HG03066 (cell line): ENCODE data around the gene YIF1A.

Experiments
- ATAC-seq: cut with Tn5 transposase; IDR thresholded peaks from one replicate; pipeline ENCODE4 v1.9.1; 2021; ENCODE audit warnings: low read depth; ENCODE audit not compliant: unreplicated experiment

The YIF1A gene

DNA sequence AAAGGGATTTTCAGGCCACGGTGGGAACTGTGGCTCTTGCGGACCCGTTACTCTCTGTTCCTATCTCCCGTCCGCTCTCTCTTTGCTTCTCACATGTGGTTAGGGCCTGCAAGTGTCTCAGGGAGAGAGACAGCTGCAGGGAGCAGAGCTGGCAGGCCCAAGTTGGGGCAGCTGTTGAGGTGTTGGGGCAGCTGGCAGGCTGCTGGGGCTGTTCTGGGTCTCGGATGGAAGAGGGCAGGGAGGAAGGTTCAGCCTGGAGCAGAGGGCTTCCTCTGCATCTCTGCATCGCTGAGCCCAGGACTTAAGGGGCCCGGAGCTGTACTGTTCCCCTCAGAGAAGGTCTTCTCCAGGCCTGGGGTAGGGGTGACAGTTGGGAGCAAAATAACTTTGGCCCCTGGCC, 13.5 kb downstream of the YIF1A start:
- no peak for ATAC-seq

DNA sequence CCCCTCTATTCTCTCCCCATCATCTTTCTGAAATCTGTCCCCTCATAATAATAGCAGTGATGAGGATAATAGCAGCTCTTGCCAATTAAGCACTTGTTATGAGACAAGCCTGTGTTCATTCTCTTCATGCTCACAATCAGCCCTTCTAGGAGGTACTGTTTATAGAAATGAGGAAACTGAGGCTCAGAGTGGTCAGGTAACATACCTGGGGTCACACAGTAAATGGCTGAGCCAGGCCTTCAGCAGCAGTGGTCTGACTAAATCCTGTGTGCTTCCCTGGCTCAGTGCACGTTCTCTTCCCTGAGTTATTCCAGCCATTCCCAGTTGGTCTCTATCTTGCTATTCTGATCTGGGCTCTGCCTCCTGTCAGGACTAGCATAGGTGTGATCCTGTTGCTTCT, 14.7 kb downstream of the YIF1A start:
- ATAC-seq: no peak

DNA sequence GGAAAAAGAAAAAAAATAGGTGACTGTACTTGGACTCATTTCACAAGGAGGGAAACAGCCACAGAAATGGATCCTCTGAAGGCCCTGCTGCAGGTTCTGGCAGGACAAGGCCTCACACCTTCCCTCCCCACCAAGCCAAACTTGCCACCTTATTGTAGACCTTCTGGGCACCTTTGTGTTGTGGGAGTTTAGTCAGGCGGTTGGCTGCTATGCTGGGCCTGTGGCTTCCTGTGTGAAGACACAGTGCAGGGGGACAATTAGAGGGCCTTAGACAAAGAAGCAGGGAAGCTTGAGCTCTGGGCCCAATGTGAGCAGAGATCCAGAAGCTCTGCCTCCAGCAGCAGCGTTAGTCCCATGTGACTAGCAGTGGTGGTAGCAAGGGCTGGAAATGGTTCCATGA, 16.3 kb downstream of the YIF1A start:
- ATAC-seq: no peak

DNA sequence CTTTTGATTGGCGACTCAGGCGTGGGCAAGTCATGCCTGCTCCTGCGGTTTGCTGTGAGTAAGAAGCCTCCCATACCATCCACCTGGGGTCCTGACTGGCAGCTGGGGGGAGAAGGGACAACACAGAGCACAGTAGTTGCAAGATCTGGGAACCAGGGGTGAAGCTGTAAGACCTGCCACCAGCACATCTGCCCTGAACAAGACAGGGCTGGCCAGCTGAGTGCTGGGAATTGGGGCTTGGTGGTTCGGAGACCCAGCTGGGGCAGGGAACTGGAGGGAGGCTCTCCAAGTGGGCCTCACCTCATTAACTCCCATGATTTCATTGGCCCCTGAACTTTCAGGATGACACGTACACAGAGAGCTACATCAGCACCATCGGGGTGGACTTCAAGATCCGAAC, 17.1 kb downstream of the YIF1A start:
- no peak for ATAC-seq

DNA sequence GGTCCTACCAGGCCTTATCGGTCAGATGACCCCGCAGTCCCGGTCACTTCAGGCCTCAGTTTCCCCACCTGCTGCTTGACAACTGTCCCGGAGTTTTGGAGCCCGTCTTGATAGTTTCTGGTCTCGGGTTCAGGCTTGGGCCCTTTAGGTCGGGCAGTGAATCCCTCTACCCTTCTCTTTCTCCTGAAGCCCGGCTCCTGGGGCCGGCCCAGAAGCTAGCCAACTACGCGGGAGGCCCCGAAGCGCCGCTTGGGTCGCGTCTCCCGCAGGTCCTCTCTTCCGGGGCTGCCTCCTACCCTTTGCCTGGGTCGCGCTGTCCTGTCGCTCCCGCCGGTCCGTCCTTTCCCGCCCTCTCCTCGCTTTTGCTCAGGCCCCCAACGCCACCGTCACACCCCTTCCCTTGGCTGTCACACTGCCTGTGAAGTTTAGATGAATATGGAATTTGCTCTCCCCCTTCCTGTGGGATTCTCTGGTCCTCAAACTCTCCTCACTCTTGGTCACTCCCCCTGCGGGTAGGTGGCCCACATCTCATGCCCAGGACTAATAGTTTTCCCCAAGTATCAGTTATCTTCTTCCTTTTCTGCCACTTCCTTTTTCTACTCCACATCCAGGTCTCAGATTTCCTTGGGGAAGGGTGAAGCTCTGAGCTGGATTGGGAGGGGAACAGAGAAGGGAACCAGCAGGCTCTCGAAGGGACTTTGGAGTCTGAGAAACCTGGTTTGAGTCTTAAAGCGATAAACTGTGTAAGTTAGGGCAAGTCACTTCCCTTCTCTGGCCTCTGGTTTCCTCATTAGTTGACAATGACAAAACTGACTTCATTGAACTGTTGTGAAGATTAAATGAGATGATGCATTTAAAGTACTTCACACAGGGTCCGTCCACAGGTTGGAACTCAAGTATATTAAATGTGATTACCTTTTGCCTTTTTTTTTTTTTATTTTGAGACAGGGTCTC, 19.7 kb downstream of the YIF1A start:
- ATAC-seq: no peak

DNA sequence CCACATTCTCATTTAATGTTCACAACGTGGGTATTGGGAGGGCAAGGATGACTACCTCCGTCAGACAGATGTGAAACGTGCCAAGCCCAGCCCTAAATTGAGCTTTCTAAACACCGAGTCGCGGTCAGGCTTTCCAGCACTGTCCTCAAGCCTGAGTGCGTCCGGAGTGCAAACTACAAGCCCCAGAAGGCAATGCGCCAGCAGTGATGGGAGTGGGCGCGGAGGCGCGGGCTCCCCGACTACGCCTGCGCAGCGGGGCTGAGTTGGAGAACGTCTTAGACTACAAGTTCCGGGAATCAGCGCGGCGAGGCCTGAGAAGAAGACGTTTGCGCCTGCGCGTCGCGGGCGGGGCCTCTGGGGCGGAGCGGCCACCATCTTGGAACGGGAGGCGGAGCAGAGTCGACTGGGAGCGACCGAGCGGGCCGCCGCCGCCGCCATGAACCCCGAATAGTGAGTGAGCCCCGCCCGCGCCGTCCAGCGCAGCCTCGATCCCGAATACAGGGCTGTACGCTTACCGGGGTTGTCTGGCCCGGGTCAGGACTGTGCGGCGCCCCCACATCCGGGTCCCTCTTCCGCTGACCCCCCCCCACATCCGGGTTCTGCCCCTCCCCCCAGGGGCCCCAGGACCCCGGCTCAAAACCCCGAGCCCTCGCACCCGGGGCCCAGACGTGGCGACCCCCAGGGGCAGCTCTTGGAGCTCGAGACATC, 20.5 kb downstream of the YIF1A start, which contains the start of gene RAB1B:
Gene RAB1B, plus strand, starts transcription at position 396 of the 708 bp plus-strand sequence. Its CDS starts 41 bp downstream, at position 437.
- ATAC-seq: peak; percentile 69

DNA sequence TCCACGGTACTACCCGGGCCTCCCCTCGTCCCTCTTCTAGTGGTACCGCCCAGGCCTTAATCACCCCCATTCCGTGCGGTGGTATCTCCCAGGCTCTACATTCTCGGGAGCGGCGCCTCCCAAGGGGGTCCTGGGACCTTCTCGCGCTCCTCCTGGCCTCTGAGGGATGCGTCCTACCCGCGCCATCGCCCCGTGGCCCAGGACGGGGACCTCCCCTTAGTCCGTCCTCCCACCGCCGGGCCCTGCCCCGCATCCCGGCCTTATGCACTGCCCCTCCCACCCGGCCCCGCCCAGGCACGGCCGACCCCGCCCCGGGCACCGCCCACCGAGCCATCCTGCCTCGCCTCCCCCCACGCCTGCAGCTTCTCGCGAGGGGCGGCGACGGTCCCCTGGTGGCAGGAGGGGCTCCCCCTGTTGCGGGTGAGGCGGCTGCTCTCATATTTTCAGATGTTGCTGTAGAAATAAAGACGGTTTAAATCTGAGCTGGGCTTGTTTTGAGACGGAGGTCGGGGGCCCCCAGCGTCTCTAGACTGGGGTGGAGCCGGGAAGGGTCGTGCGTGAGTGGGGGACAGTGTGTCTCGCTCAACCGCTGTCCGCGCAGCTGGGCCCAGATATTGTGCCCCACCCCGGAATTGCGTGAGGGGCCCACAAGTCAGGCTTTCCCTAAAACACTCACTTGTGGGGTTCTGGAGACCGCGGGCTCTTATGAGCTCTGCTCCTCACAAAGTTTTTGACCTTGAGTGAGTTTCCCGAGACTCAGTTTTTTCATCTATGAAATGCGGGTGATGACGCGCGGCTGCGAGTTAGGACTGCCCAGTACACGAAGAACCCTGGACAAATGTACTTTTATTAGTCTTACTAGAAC, 21.3 kb downstream of the YIF1A start:
- peak; percentile 45 for ATAC-seq

DNA sequence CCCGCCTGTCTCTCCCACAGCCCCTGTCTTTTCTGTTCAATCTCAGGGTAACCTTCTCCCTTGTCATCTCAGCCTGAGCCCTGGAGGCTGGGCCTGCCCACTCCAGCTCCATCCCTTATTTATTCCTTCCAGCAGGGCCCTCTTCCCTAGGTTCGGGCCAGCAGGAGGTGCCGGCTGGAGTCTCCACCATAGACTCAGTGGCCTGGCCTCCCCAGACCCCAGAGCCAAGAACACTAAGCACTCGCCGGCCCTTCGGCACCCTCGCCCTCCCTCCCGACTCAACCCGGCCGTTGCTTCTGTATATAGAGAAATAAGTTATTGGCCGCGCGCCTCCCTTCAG, 21.9 kb downstream of the YIF1A start:
- no peak for ATAC-seq

DNA sequence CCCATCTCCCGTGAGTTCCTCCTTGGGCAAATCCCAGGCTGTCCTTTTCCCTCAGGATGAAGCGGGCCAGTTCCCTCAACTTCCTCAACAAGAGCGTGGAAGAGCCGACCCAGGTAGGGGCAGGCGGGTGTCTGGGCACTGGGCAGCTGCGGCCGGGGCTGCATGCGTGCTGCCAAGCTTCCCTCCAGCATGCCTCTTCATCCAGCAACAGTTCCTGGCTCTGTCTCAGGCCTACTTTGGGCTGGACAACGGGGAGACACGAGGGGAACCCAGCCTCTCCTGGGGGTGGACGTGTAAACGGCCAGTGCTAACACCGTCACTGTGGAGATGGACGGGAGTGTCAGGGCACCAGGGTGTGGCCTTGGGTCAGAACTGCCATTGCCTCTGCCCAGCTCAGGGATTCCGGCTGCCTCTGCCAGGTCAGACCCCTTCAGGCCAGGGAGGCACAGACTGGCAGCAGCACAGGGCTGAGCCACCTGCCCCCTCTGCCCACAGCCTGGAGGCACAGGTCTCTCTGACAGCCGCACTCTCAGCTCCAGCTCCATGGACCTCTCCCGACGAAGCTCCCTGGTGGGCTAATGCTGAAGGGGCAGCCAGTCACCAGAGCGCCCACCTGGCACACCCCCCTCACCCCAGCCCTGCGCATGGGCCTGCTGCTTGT, 22.4 kb downstream of the YIF1A start:
- ATAC-seq: no peak

DNA sequence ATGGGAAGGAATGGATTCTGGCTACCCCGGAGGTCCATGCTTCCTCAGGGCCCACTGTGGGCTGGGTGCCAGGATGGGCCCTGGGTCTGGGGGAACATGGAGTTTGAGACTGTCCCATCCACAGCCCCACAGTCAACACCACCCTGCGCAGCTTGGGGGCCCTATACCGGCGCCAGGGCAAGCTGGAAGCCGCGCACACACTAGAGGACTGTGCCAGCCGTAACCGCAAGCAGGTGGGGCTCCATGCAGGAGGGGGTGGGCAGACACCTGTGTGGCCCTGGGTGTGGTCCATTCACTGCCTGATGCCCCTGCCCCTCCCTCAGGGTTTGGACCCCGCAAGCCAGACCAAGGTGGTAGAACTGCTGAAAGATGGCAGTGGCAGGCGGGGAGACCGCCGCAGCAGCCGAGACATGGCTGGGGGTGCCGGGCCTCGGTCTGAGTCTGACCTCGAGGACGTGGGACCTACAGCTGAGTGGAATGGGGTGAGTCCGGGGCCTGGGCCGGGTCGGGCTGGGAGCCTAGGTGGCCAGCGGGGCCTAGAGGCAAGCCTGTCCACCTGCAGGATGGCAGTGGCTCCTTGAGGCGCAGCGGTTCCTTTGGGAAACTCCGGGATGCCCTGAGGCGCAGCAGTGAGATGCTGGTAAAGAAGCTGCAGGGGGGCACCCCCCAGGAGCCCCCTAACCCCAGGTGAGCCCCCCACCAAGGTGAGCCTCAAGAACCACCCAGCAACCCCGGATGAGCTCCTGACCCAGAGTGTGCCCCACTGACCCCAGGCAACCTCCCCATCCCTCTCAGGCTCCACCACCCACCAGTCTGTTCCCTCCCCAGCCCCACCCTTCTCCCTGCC, 23.2 kb downstream of the YIF1A start:
- ATAC-seq: no peak

DNA sequence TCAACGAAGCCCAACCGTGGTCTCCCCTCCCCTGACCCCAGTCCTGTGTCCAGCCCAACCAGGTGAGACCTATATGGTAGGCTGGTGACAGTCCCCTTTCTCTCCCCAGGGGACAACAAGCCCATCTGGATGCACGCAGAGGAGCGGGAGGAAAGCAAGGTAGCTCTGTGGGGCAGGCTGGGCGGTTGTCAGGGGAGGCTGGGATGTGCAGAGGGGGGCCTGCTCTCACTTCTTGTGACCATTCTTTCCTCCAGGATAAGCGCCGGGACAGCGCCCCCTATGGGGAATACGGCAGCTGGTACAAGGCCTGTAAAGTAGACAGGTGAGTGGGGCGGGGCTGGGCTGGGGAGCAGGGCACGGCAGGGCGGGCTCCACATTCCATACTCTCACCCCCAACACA, 24.0 kb downstream of the YIF1A start:
- ATAC-seq: no peak

DNA sequence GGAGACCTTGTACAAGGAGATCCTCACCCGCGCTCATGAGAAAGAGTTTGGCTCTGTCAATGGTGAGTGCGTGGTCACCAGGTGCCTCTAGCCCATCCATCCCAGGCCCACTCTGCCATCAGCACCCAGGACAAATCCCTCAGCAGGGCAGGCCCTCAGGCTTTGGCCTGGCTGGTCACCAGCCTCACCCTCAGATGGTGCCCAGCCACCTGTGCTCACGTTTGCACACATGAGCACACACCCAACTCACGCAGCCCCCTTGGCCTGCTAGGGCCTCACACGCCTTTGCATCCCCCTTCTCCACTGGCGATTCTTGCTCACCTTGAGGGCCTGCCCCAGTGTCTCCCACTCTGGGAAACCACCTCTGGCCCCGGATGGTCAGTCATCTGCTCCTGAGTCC, 24.6 kb downstream of the YIF1A start:
- ATAC-seq: no peak

DNA sequence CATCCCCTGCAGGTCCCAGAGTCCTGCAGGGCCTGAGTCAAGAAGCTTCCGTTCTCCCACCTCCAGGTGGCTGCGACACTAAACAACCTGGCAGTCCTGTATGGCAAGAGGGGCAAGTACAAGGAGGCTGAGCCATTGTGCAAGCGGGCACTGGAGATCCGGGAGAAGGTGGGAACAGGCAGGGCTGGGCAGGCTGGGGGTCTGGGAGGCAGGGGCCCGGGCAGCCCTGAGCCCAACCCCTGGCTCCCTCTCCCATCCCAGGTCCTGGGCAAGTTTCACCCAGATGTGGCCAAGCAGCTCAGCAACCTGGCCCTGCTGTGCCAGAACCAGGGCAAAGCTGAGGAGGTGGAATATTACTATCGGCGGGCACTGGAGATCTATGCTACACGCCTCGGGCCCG, 25.2 kb downstream of the YIF1A start:
- no peak for ATAC-seq

DNA sequence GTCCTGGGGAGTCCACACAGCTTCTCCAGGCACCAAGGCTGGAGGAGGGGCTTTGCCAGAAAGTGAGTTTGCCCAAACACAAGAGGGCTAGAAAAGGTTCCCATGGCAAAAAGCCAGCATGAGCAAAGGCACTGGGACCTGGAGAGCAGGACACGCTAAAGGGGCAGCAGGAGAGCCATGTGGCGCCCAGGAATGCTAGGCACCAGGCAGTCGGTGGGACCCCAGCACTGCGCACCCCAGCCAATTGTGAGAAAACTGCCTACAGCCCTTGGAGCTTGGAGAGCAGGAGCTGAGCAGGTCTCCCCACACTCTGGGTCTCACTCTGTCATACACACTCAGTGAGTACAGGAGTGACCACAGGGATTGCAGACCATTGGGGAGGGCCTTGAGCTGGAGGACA, 25.7 kb downstream of the YIF1A start:
- ATAC-seq: no peak

DNA sequence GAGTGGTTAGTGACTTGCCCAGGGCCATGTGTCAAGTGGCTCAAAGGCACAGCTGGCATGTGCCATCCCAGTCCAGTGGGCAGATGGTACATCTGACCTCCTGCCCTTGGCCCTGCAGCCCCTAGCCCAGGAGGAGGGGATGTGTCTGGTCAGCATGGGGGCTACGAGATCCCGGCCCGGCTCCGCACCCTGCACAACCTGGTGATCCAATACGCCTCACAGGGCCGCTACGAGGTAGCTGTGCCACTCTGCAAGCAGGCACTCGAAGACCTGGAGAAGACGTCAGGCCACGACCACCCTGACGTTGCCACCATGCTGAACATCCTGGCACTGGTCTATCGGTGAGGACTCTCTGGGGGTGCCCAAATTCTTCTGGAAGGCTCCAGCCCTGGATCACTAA, 26.2 kb downstream of the YIF1A start:
- no peak for ATAC-seq

DNA sequence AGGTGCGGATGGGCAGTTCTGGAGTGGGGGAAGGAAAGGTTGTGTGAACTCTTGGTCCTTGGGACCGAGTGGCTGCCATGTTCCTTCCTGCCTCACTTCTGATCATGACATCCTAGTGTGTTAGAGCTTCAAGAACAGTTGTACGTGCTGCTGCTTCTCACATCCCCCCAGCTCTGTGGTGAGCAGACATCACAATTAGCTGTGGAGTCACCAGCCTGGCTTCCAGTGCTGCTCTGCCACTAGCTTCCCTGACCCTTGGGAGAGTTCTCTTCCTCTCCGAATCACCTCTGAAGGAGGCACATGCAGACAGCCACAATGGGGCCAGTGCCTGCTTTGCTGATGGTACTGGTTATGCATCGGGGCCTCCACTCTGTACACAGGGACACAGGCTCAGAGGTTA, 26.8 kb downstream of the YIF1A start:
- no peak for ATAC-seq

DNA sequence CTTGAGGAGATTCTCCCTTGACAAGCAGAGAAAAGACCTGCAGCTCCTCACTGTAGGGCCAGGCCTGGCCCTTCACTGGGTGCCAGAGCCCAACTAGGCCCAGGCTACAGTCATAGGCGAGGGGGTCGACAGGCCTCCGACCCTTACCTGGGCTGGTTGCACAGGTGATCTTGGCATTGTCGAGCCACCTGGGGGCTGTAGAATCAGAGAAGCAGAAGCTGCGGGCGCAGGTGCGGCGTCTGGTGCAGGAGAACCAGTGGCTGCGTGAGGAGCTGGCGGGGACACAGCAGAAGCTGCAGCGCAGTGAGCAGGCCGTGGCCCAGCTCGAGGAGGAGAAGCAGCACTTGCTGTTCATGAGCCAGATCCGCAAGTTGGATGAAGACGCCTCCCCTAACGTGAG, 27.4 kb downstream of the YIF1A start:
- no peak for ATAC-seq

DNA sequence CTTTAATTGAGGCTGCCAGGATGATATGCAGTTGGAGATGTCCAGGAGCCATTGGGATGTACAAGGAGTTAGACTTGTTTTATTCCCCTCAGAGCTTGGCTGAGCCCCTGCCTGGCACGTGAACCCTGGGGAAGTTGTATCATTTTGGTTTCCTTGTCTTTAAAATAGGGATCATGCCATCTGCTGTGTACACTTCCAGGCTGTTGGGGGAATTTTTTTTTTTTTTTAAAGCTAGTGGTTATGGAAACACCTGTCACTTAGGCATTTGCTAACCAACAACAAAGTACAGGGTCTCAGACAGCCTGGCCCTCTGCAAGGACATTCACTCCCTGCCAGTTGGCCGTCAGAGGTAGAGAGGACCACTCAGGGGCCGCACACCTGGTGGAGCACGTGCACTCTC, 29.0 kb downstream of the YIF1A start:
- ATAC-seq: no peak

DNA sequence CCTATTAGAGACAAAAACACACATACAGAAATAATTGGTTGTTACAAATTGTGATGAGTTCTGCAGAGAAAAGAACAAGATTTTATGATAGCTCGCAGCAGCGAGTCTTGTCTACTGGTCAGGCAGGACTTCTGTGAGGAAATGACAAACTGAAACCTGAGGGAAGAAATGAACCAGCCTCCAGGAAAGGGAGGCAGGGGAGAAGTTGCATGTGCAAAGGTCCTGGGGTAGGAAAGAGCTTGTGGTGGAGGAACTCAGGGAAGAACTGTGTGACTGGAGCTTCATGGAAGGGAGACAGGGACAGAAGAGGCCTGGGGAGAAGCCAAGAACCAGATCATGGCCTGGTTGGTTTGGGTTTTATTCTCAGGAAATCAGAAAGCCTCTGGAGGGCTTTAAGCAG, 29.7 kb downstream of the YIF1A start:
- ATAC-seq: no peak

DNA sequence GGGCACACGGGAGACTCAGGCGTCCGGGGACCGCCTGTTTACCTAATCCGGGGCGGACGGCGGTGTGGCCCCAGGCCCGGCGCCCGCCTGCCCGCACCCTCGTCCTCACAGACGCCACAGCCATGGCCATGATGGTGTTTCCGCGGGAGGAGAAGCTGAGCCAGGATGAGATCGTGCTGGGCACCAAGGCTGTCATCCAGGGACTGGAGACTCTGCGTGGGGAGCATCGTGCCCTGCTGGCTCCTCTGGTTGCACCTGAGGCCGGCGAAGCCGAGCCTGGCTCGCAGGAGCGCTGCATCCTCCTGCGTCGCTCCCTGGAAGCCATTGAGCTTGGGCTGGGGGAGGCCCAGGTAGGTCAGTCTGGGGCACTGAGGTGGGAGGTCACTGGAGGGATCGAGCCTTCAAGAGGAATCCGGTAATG, 30.5 kb downstream of the YIF1A start:
- ATAC-seq: no peak
